Stimulated activated CD8-positive, alpha-beta memory T cell treated with anti-CD3 and anti-CD28 coated beads, Interleukin-4, amount 100 ng/mL, for 24 hours (primary cell): ENCODE measurements around the gene MSX1.

Experiments used
- DNase-seq: peaks from one replicate; pipeline ENCODE4 v3.0.0-alpha.2; 2020; ENCODE audit warnings: low read depth

MSX1 gene

DNA sequence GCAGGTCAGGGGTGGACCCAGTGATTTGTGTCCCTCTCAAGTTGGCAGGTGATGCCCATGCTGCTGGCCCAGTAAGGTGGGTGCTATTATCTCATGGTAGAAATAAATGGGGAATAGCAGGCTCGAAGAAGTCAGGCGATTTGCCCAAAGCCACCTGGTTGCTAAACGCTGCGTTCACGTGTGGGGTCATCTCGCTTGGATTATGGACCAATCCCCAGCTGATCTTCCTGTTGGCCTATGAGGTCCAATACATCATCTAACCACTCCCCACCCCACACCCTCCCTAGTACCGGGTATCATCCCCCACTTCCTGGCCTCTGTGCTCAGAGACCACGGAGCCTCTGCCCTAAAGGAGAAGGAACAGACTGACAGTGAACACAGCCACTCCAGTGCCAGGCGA lies 18.3 kb upstream of the MSX1 start:
- no peak for DNase-seq

DNA sequence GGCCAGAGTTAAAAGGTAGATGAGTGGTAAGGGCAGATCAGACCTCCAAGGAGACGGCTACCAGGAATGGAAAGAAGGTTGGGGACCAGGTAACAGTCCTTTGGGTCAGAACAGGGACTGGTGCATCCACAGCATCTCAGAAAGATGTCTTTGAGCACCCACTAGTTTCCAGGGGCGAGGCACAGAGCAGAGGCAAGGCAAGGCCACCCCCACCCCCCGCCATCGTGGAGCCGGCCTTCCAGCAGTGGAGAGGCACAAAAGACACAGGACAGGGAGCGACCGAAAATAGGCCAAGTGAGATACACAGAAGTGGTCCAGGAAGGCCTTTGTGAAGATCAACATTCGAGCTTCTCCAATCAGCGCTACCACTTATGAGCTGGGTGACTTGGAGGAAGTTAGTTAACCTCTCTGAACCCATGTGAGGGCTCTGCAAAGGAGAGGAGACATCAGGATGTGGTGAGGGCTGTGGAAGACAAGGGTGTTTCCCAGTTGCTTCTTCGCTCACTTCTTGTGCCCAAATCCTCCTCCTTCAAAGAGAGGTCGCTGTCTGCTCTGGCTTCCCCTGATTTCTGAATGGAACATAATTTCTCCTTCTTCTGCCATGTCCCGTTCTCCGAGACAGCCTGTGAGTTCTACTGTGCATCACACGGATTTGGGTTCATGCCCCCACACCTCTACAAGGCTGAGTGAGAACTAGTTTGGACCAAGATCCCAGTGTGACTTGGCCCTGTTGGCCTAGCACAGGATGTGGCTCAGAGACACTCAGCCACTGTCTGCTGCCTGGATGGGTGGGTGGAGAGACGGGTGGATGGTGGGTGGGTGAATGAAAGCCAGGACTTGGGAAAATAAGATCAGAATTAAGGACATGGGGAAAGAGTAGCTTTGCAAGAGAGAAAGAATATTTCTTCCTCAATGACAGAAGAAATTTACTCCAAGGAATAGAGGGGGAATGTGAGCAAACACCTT lies 16.7 kb upstream of the MSX1 start:
- DNase-seq = no peak

DNA sequence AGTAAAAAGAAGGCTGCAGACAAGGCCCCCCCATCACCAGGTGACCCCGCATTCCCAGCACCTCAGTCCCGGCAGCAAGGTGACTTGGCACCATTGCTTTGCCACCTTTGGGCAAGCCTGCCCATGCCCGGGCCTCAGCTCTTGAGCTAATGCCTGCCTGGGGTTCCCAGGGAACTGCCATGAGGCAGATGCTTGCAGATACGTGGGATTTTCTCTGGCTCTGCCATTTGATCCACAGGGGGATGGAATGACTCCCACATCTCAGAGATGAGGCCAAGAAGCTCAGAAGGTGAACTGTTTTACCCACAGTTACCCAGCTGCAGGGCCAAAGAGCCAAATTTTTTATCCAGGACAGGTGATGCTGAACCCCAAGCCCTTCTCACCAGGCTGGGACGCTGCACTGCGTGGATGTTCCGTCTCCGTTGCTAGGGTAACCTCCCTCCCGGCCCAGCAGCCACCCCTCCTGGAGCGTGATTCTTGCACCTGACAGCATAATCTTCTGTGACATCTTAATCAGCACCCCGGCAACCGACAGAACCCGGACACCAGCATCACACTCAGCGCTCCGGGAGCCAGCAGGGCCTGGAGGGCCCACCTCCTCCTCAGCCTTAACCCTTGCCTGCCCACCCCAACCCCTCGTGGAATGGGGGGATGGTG lies 15.7 kb upstream of the MSX1 start:
- no peak for DNase-seq

DNA sequence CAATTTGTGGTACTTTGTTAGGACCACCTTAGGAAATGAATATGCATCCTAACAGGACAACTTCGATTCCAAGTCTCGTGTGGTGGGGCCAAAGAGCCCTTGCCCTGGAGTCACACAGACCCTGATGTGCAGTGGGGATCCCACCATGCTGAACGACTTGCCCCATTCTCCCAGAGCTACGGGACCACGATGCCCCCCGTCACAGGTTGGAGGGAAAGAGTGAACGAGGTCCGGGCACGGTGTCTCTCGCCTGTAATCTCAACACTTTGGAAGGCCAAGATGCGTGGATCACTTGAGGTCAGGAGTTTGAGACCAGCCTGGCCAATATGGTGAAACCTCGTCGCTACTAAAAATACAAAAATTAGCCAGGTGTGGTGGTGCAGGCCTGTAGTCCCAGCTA lies 14.4 kb upstream of the MSX1 start:
- no peak for DNase-seq

DNA sequence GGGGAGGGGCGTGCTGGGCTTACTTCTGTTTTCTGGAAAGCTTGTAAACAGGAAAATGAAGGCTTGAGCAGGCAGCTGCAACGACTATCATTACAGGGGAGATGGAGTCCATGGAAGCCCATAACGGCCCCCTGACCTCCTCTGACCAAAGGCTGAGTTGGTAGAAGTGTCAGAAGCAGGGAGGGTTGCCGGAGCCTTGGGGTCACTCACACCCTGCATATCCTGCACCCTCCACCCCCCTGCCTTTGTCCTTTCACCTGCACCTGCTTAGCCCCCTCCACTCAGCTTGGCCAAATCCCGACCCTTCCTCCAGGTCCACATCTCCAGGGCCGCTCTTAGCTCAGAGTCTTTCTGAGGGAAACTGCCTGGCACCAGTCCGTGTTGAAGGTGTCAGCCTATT lies 12.5 kb upstream of the MSX1 start:
- no peak for DNase-seq

DNA sequence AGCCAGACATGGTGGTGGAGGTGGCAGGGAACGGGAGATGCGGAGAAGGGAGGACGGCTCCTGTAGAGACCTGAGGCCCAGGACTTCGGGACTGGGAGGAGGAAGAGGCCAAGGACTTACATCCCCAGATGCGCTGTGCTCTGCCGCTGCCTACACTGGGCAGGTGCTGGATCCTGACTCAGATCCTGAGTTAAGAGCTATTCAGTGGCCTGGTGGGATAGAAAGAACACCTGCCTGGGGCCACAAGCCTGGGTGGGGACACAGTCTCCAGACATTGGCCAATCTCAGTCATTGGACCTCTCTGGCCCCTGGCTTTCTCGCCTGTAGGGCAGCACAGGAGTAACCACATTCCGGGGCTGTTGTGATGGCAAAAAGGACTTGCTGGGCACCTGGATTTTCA lies 10.9 kb upstream of the MSX1 start:
- DNase-seq = no peak

DNA sequence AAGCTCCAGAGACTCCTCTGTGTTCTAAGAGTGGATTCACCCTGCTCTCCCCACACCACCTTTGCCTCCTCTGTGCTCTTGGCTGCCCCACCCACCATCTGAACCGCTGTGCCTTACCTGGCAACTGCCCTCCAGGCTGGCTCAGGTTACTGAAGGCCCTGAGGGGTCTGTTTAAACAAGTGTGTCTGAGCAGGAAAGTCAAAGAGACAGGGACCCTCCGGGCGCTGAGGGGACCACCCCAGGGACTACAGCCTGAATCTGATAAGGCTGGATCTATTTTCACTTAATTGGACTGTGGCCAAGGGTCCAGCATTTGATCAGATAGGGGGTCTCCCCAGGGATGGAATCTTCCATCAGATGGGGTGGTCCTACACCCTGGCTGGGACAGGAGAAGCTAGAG lies 10.4 kb upstream of the MSX1 start:
- DNase-seq = no peak

DNA sequence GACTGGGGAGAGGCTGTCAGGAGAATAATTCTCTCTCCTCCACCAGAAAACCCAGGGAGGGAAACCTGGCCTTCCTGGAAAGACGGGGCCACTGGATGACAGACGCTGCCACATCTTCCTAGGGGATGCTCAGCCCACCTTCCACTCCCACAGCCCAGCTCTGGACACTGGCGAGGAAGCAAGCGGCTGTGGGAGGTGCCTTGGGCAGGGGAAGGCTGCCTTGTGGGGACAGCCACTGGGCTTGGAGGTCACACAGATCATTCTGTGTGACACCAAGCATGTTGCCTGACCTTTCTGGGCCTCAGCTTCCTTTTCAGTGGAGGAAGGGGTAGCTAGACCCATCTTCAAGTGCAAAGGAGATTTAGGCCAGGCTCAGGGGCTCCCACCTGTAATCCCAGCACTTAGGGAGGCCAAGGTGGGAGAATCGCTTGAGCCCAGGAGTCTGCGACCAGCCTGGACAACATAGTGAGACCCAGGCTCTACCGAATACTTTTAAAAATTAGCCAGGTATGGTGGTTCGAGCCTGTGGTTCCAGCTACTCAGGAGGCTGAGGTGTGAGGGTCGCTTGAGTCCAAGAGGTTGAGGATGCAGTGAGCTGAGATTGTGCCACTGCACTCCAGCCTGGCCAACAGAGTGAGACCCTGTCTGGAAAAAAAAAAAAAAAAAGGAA lies 9.8 kb upstream of the MSX1 start:
- no peak for DNase-seq

DNA sequence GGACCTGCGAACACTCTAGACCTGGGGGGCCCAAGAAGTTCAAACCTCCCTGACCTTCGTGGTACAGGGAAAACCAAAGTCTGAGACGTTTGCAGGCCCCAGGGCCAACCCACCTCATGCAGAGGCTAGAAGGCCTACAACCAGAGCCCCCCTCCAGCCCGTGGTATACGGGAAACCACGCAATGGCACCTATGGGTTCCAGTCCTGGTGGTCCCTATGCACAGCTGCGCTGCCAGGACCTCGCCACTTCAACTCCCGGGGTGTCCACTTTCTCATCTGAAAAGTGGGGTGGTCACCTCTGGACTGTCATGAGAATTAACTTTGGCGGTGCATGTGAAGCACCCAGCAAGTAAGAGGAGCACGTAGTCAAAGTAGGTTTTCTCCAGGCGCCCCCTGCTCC lies 8.4 kb upstream of the MSX1 start:
- DNase-seq = no peak

DNA sequence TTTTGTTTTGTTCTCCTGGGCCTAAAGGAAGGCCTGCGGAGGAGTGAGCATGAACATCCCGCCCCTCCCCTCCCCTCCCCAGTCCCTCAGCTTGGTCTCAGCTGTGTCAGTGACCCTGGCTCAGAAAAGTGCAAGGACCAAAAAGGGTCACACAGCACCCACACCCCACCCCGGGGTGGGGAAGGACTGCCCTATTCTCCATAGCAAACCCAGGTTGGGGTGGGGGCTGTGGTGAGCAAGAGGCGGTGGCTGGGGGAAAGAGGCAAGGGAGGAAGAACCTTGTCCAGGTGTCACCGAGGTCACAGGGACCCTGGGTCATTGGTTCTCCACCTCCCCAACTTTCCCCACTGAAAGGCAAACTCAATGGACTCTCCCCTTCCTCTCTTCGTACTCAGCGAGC lies 7.6 kb upstream of the MSX1 start:
- no peak for DNase-seq

DNA sequence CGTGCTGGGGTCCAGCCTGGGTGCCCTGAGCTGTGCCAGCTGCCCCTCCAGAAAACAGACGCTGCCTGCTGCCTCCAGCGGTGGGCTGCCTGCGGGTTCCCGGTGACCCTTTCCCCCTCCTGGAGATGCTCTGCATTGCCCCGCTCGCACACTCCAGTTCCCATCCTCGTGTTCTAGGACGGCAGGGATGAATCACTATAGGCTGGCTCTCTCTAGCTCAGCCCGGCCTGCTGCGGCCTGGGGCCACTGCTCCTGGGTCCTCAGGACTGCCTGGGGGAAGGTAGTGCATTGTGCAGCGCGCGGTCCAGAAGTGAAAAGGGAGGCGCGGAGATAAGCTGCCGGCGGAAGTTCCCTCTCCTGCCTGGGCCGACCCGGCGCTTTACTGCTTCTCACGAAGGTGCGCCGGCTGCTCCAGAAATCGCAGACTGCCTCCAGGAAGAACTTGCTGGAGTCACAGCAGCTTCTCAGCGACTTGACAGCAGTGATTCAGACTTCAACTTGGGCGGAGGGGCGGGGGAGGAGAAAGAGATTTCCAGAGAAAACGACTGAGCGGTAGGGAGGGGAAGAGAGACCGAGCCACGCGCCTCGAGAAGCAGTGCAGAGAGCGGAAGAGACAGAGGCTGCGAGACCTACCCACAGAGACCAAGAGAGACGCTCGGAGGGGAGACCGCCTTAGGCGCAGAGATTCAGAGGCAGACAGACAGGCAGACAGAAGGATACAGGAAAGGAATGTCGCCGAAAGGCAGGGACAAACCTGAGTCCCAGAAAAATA lies 6.7 kb upstream of the MSX1 start:
- no peak for DNase-seq

DNA sequence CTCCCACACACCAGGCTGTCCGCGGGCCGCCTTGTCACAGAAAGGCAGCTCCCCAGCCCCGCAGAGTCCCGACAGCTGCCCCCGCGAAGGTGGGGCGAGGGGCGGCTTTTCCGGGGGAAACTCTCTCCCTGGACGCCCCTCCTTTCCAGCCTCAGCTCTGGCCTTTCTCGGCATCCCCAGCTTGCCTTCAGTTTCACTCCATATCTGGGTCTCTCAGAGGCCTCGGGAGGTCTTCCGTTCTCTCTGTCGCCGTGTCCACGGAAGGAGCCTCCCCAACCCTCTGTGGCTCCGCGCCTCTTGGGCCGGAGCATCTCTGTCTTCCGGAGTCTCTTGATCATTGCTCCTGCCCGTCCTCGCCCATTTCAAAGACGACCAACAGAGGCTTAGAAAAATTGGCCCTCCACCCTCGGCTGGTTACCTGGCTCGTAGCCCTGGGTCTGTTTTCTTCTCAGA lies 6.1 kb upstream of the MSX1 start:
- DNase-seq = no peak

DNA sequence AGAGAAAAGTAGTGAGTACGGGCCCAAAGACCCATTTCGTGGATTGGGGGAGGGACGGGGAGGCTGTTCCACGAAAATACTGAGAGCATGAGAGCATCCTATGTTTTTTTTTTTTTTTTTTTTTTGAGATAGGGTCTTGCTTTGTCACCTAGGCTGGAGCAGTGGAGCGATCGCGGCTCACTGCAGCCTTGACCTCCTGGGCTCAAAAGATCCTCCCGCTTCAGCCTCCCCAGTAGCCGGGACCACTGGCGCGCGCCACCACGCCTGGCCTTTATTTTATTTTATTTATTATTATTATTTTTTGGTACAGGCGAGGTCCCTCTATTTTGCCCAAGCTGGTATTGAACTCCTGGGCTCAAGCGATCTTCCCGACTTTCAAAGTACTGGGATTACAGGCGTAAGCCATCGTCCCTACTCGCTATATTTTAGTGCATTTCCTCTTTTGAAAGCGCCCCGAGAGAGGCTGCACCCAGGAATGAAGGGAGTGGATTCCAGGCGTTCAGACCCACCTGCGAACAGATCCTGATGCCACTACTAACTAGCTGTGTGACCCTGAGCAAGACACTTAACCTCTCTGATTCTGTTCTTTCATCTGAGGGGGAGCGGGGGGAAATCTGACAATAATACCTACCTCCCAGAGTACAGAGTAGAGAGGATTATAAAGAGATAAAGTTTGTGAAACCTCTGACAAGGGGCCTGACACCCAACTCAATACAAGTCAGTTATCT lies 5.4 kb upstream of the MSX1 start:
- DNase-seq = no peak

DNA sequence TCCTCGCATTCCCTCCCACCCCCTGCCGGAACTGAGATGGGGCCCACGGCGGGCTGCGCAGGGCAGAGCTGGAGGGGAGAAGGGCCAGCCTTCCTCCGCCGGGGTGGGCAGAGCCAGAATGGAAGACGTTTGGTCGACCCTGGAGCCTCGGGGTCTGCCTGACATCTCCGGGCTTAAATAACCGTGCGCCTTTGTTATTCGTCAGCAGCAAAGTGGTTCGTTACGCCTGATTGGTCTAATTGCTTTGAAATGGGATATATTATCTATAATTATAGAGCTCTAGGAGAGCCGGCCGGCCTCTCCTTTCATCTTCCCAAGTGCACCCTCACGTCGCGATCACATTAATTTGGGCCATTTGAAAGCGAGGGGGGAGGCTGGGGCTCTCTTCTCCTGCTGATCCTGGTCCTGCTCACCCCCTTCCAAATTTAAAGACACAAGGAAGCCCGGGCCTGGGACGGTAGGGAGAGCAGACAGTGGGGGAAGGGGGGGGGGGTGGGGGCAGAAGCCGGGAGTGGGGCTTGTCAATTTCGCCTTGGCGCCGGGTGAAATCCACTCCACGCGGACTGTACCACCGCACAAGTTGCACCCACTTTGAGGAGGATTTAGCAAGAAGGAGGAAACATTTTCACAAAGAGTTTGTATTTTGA lies 4.7 kb upstream of the MSX1 start:
- DNase-seq = no peak

DNA sequence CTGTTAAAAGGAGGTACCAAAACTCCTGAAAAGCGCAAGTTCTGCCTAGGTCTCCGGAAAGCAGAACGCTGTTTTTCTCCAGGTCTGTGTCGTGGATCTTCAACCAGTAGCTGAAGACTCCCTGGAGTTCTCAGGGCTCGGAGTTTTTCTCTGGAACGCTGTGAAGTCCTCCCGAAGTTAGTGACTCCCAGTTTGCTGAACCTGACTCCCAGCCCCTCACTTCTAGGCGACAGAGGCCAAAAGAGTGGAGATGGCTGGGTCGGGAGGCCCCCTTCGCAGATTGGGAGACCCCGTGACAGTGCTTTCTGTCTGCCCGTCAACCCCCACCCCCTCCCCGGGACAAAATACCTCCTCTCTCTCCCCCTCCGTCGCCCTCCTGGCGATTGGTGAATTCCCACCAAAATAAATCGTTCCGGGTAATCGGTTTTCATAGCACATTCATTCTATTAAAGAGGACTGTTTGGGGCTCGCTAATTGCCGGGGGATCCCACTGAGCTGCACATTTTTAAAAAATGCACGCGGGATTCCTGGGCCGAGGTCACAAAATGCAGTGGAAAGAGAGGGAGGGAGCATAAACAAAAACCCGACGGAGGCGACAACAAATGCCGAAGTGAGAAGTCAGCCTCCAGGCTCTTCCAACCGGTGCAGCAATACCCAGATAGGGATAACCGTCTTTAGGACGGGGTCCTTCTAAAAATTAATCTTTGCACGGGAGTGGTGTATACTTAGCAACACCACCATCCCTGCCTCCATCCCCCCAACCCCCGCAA lies 4.0 kb upstream of the MSX1 start:
- DNase-seq = no peak

DNA sequence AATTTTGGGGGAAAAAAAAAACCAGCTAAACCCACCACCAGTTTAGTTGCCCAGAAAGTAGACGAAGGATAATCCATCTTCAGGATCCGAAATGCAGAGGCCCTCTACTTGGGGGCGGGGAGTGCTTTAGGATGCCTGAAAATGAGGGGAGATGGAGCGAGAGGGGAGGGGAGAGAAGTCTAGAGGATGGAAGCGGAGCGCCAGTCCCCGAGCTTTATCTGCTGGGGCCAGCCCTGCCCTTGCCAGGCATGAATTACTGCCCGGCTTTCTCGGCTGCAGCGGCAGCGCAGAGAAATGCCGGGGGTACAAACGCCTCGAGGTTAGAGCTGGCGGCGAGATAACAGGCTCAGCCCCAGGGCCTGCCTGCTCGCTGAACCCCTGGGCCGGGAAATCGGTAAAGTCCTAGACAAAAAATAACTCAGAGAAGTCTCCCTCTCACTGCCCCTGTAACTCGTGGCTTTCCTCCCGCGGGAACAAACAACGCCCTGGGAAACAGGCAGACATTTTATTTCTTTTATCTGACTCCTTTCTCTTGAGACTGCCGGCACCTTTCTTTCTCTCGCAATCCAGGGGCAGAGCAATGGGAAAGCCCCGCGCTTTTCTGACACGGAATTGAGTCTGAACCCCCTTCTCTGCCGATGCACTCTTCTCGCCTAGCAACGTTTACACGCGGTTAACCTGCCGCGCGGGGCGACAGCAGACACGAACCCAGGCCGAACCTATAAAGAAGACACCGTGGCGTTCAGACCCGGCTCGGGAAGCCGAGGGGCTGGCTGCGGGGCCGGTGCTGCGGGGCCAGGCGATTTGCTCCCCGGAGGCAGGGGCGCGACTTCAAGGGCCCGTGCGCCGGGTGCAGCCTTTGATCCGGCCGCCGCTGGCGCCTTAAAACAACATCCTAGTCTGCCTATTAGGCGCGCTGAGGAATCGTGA lies 3.1 kb upstream of the MSX1 start:
- no peak for DNase-seq

DNA sequence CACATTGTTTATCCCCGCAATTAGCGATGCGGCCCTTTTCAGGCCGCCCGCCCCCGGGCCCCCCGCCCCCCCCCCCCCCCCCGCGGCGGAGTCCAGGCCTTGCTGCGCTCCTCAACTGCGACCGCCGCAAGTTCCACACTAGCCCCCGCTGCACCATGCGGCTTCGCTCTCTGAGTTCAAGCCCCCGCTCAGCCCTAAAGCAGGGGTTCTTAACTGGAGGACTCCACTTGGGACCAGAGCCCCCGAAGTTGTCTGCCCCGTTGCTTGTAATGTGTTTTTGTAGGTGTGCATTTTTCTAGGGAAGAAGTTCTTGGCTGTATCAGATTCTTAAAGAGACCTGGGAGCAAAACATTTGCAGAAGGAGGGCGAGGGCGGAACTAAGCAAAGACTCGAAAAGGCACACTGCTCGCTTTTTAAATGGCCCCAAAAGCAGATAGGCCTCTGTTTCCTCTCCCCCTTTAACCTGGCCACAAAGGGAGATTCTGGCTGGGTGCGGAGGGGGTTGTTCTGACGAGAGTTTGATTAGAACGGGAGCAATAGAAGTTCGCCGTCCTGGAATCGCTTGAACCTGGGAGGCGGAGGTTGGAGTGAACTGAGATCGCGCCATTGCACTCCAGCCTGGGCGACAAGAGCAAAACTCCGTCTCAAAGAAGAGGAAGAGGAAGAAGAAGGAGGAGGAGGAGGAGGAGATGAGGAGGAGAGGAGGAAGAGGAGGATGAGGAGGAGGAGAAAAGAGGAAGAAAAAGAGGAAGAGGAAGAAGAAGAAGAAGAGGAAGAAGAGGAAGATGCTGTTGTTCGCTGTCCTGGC lies 2.3 kb upstream of the MSX1 start:
- DNase-seq = no peak

DNA sequence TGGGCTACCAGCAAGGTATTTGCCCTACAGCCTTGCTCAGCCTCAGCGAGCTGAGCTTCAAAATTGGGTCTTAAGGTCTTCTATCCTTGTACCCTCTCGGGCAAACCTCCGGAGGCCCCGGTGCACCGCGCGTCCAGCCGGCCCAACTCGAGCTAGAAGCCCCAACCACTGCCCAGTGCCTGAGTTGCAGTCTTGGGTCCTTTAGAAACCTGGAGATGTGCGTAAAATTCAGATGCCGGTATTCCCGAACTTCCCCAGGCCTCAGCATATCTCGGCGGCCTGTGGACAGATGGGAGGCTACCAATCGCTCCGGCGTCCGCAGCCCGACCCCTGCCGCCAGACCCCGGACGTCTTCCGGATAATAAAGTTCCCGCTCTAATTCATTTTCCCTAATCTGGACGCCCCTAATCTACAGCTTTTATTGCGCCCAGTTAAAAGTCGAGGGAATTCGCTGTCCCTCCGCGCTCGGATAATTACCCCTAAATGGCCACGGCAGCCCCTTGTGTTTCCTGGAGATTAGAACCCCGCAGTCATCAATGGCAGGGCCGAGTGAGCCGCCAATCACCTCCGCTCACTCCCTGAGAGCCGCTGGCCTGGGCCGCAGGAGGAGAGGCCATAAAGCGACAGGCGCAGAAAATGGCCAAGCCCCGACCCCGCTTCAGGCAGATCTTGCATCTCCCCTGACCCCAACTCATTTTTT lies 1.5 kb upstream of the MSX1 start:
- no peak for DNase-seq
